H1 (cell line): ENCODE data around the gene SENP7. TPM values are rescaled to one million over a fixed set of nuclear protein-coding genes. Genes with fewer than 3 reads are reported as not detected.

Source experiments
- CTCF ChIA-PET: fragments of 300-600 bp; sonication (Branson Sonifier 250); formaldehyde crosslinking; loops from one replicate; lab custom pipeline; 2021; ENCODE audit not compliant: partially characterized antibody; lab: Charles Lee
- POLR2A ChIA-PET: fragments of 300-600 bp; sonication (Branson Sonifier 250); formaldehyde crosslinking; loops from one replicate; lab custom pipeline; 2021; ENCODE audit warnings: inconsistent platforms; ENCODE audit not compliant: partially characterized antibody; lab: Charles Lee
- DNase-seq, 2 experiments: peaks; one replicate each; pipeline versions ENCODE4 v3.0.0 to v3.0.0-alpha.2; 2010 to 2022; ENCODE audit warnings: low spot score in 2 of 2, low read depth in 1 of 2, mixed read lengths in 1 of 2
- FAIRE-seq: peaks from 2 replicates; lab custom pipeline; 2011; peaks lifted over from hg19 to GRCh38; lab: Jason Lieb, UNC
- H2AFZ ChIP-seq: 2 replicates; pipeline ENCODE4 v1.8.1; 2012; ENCODE audit warnings: low read length, inconsistent platforms
- H2AK5ac ChIP-seq: 2 replicates; pipeline ENCODE4 v1.6.1; 2013; ENCODE audit warnings: low read depth, low read length
- H2BK120ac ChIP-seq: replicated peaks from 2 replicates; pipeline ENCODE3; 2013; ENCODE audit warnings: low read depth, low read length, inconsistent platforms
- H2BK12ac ChIP-seq: 2 replicates; pipeline ENCODE4 v1.6.1; 2013; ENCODE audit warnings: low read depth, low read length
- H2BK15ac ChIP-seq: 2 replicates; pipeline ENCODE4 v1.6.1; 2013; ENCODE audit warnings: low read length
- H2BK20ac ChIP-seq: 2 replicates; pipeline ENCODE4 v1.6.1; 2013; ENCODE audit warnings: low read length
- H2BK5ac ChIP-seq: 2 replicates; pipeline ENCODE4 v1.6.1; 2013; ENCODE audit warnings: low read depth, low read length
- H3K14ac ChIP-seq: 2 replicates; pipeline ENCODE4 v1.6.1; 2013; ENCODE audit warnings: inconsistent platforms; ENCODE audit not compliant: insufficient read length
- H3K18ac ChIP-seq: 2 replicates; pipeline ENCODE4 v1.6.1; 2013; ENCODE audit warnings: low read length; ENCODE audit errors: extremely low read depth
- H3K23ac ChIP-seq: 2 replicates; pipeline ENCODE4 v1.6.1; 2013; ENCODE audit warnings: inconsistent platforms; ENCODE audit not compliant: insufficient read length
- H3K23me2 ChIP-seq: 2 replicates; pipeline ENCODE4 v1.6.1; 2013; ENCODE audit warnings: low read depth, low read length
- H3K27ac ChIP-seq: 2 replicates; pipeline ENCODE4 v1.6.1; 2011; ENCODE audit warnings: low read depth, low read length, inconsistent platforms
- H3K27me3 ChIP-seq, 4 experiments: replicated peaks in 1 of 4; 1 replicate in 1 of 4; 2 replicates in 3 of 4; pipeline versions ENCODE4 v1.6.1 to v1.8.1; 2011 to 2013; ENCODE audit warnings: low read length in 3 of 4, mild to moderate bottlenecking in 3 of 4, inconsistent platforms in 2 of 4, mixed read lengths in 2 of 4, moderate library complexity in 1 of 4; ENCODE audit not compliant: control insufficient read depth in 3 of 4, insufficient read depth in 3 of 4; ENCODE audit errors: extremely low read depth in 1 of 4
- H3K36me3 ChIP-seq, 4 experiments: 2 replicates each; pipeline versions ENCODE4 v1.6.1 to v1.8.1; 2011 to 2013; ENCODE audit warnings: mild to moderate bottlenecking in 4 of 4, low read length in 3 of 4, moderate library complexity in 2 of 4, control low read depth in 1 of 4, inconsistent platforms in 1 of 4; ENCODE audit not compliant: insufficient read depth in 4 of 4, control insufficient read depth in 2 of 4
- H3K4ac ChIP-seq: replicated peaks from 2 replicates; pipeline ENCODE3; 2013; ENCODE audit warnings: low read length, low read depth, mixed read lengths, inconsistent platforms; ENCODE audit not compliant: insufficient read length
- H3K4me1 ChIP-seq, 4 experiments: replicated peaks in 1 of 4; 1 replicate in 1 of 4; 2 replicates in 3 of 4; pipeline versions ENCODE4 v1.6.1 to v1.8.1; 2011 to 2013; ENCODE audit warnings: low read length in 3 of 4, inconsistent platforms in 2 of 4, mixed read lengths in 1 of 4; ENCODE audit not compliant: insufficient read depth in 4 of 4, control insufficient read depth in 3 of 4
- H3K4me2 ChIP-seq, 2 experiments: 2 replicates each; pipeline versions ENCODE4 v1.6.1 to v1.8.1; 2011 to 2013; ENCODE audit warnings: low read depth in 2 of 2, low read length in 2 of 2, control low read depth in 1 of 2, inconsistent platforms in 1 of 2, mild to moderate bottlenecking in 1 of 2; ENCODE audit not compliant: insufficient read depth in 1 of 2
- H3K4me3 ChIP-seq, 4 experiments: fragments of 200-600, 300-600 bp in 1 of 4; sonication (generic), shearing (Covaris generic), sonication (Bioruptor Twin) in 1 of 4; 2 replicates each; pipeline versions ENCODE4 v1.5.1 to v1.8.1; 2011 to 2016; ENCODE audit warnings: low read length in 4 of 4, low read depth in 3 of 4, control low read depth in 2 of 4, inconsistent platforms in 2 of 4, mild to moderate bottlenecking in 2 of 4, mixed read lengths in 1 of 4, moderate library complexity in 1 of 4; ENCODE audit not compliant: insufficient read depth in 2 of 4; ENCODE audit errors: extremely low read depth in 1 of 4
- H3K56ac ChIP-seq: replicated peaks from 2 replicates; pipeline ENCODE3; 2013; ENCODE audit warnings: low read depth, mild to moderate bottlenecking, mixed read lengths, low read length, inconsistent platforms; ENCODE audit not compliant: insufficient read length
- H3K79me1 ChIP-seq: 2 replicates; pipeline ENCODE4 v1.6.1; 2013; ENCODE audit warnings: low read depth, low read length, control low read depth
- H3K79me2 ChIP-seq, 2 experiments: 2 replicates each; pipeline versions ENCODE4 v1.6.1 to v1.8.1; 2012 to 2013; ENCODE audit warnings: low read length in 2 of 2, mild to moderate bottlenecking in 2 of 2, inconsistent platforms in 1 of 2; ENCODE audit not compliant: insufficient read depth in 2 of 2, control insufficient read depth in 1 of 2
- H3K9ac ChIP-seq, 4 experiments: replicated peaks in 1 of 4; 1 replicate in 1 of 4; 2 replicates in 3 of 4; pipeline versions ENCODE4 v1.6.1 to v1.8.1; 2011 to 2013; ENCODE audit warnings: low read depth in 3 of 4, low read length in 3 of 4, control low read depth in 2 of 4, mild to moderate bottlenecking in 2 of 4, moderate library complexity in 2 of 4, inconsistent platforms in 1 of 4; ENCODE audit errors: extremely low read depth in 1 of 4
- H3K9me3 ChIP-seq, 2 experiments: 2 replicates each; pipeline versions ENCODE4 v1.6.1 to v1.8.1; 2012 to 2013; ENCODE audit warnings: mild to moderate bottlenecking in 2 of 2, moderate library complexity in 2 of 2, control low read depth in 1 of 2, inconsistent platforms in 1 of 2, low read depth in 1 of 2, low read length in 1 of 2, mixed read lengths in 1 of 2; ENCODE audit not compliant: insufficient read depth in 2 of 2
- H4K20me1 ChIP-seq, 2 experiments: replicated peaks in 1 of 2; 2 replicates each; pipeline versions ENCODE3 to v1.8.1; 2011 to 2013; ENCODE audit warnings: inconsistent platforms in 2 of 2, low read length in 2 of 2, mild to moderate bottlenecking in 1 of 2; ENCODE audit not compliant: insufficient read depth in 2 of 2, control insufficient read depth in 1 of 2
- H4K5ac ChIP-seq: 2 replicates; pipeline ENCODE4 v1.6.1; 2013; ENCODE audit warnings: low read length, low read depth, mixed read lengths, inconsistent platforms; ENCODE audit not compliant: insufficient read length
- H4K8ac ChIP-seq: 2 replicates; pipeline ENCODE4 v1.8.0; 2013; ENCODE audit warnings: mild to moderate bottlenecking, moderate library complexity, low read length, inconsistent platforms; ENCODE audit not compliant: insufficient read depth; ENCODE audit errors: extremely low read depth
- H4K91ac ChIP-seq: replicated peaks from 2 replicates; pipeline ENCODE3; 2013; ENCODE audit warnings: low read length, mixed read lengths, inconsistent platforms; ENCODE audit not compliant: insufficient read length
- ATF3 ChIP-seq: IDR thresholded peaks from 2 replicates; pipeline ENCODE4 v1.6.1; 2011; ENCODE audit warnings: low read depth, mild to moderate bottlenecking, low read length; ENCODE audit not compliant: insufficient read depth
- CBX8 ChIP-seq: fragments of 300-800, 300-1000 bp; sonication (generic); IDR thresholded peaks from 2 replicates; pipeline ENCODE4 v1.7.1; 2016; ENCODE audit warnings: low read depth, low read length, borderline replicate concordance
- E2F6 ChIP-seq: IDR thresholded peaks from 2 replicates; pipeline ENCODE4 v1.6.1; 2012; ENCODE audit warnings: inconsistent platforms
- EZH2 ChIP-seq: fragments of 200-600 bp; sonication (generic); IDR thresholded peaks from 2 replicates; pipeline ENCODE4 v1.7.1; 2012; ENCODE audit warnings: low read depth, mild to moderate bottlenecking, moderate library complexity, low read length, inconsistent platforms; ENCODE audit not compliant: severe bottlenecking
- GTF2F1 ChIP-seq: IDR thresholded peaks from 2 replicates; pipeline ENCODE4 v1.6.1; 2012; ENCODE audit warnings: low read depth, low read length, improper control_type of control experiment, borderline replicate concordance
- JUND ChIP-seq: IDR thresholded peaks from 2 replicates; pipeline ENCODE4 v1.6.1; 2011; ENCODE audit warnings: mild to moderate bottlenecking, improper control_type of control experiment, low read length
- PHF8 ChIP-seq: fragments of 200-600 bp; sonication (generic); conservative IDR thresholded peaks from 2 replicates; pipeline ENCODE4 v1.7.1; 2012; ENCODE audit warnings: low read depth, mild to moderate bottlenecking, inconsistent platforms, low read length, moderate library complexity
- POLR2AphosphoS5 ChIP-seq: IDR thresholded peaks from 2 replicates; pipeline ENCODE4 v1.6.1; 2011; ENCODE audit warnings: low read depth, low read length
- RFX5 ChIP-seq: IDR thresholded peaks from 2 replicates; pipeline ENCODE4 v1.6.1; 2011; ENCODE audit warnings: low read depth, low read length, improper control_type of control experiment, borderline replicate concordance
- SP2 ChIP-seq: IDR thresholded peaks from 2 replicates; pipeline ENCODE4 v1.6.1; 2012; ENCODE audit warnings: mild to moderate bottlenecking, low read length, inconsistent platforms
- SP4 ChIP-seq: IDR thresholded peaks from 2 replicates; pipeline ENCODE4 v1.6.1; 2012; ENCODE audit warnings: low read length, inconsistent platforms
- WGBS, 2 experiments: shearing (Covaris generic) in 1 of 2; methylation state at CpG; one replicate each; pipeline versions ENCODE4 v1.1.6 to v1.1.7; 2013 to 2015; ENCODE audit warnings: low lambda C conversion rate in 2 of 2, mixed read lengths in 2 of 2, inconsistent platforms in 1 of 2, low coverage in 1 of 2, missing lambda C conversion rate in 1 of 2; ENCODE audit not compliant: insufficient replicate concordance in 2 of 2, insufficient coverage in 1 of 2, insufficient read length in 1 of 2; ENCODE audit errors: extremely low coverage in 1 of 2, missing lambda C conversion rate in 1 of 2; 5-methylcytosine and 5-hydroxymethylcytosine counted together
- polyA plus RNA-seq, 7 experiments: library from polyadenylated mRNA; depleted of rRNA in 3 of 7; stranded (reverse) in 5 of 7; unstranded in 2 of 7; fragments of >200 nt in 5 of 7; fragments of 200-250 nt in 2 of 7; gene quantifications; 1 replicate in 5 of 7; 2 replicates in 1 of 7; 4 replicates in 1 of 7; pipeline versions ENCODE4 v1.2.1 to v1.2.3, GENCODE V29; 2011 to 2013; ENCODE audit warnings: missing spikeins in 2 of 7, mixed read lengths in 2 of 7
- total RNA-seq: library from RNA; stranded (reverse); fragmentation: NEBNext Ultra II Directional; extraction: Animal tissue kit (Norgen Biotek cat#: 25700); gene quantifications from 2 replicates; pipeline ENCODE4 v1.2.1, GENCODE V29; 2021

SENP7 gene
- total and polyA plus RNA-seq, 2 of the 8 experiments (the other 6 are each of a cell fraction or from before 2014, with no cell fraction given) = 2.8 to 7.8 TPM

- Histone ChIP-seq H3K27me3 (no peaks in the 10 kb centered on the region), H2BK20ac (no peak overlapping the region), H3K9me3 (no peaks in the 10 kb centered on the region), H2BK15ac (no peak overlapping the region), H3K23ac (no peak overlapping the region), H3K14ac (no peak overlapping the region), H4K20me1 (no peaks in the 10 kb centered on the region), H4K8ac (no peak overlapping the region), H2AK5ac (no peak overlapping the region), H3K56ac (no peak overlapping the region), H4K5ac (no peak overlapping the region), H3K4me1 (peaks cover 6 to 21% (median 14%) of the 10 kb centered on the region in 4 experiments; a peak in 6 of 7 replicates), H3K79me1 (no peaks in the 10 kb centered on the region), H3K79me2 (no peaks in the 10 kb centered on the region), H2AFZ (0 out of 2 replicates have a peak overlapping the region, but pooled peaks have one; percentile 16), H2BK12ac (0 out of 2 replicates have a peak overlapping the region, but pooled peaks have one; percentile 10), H3K36me3 (no peaks in the 10 kb centered on the region), H2BK5ac (no peak overlapping the region), H3K4me3 (no peak overlapping the region), H3K4me2 (no peak overlapping the region), H4K91ac (no peak overlapping the region), H2BK120ac (peak overlapping the region; percentile 92), H3K4ac (no peak overlapping the region), H3K9ac (no peak overlapping the region), H3K18ac (no peak overlapping the region), H3K23me2 (no peaks in the 10 kb centered on the region), H3K27ac (no peak overlapping the region)
- FAIRE-seq = no peak
- POLR2A ChIA-PET = interaction anchor here (1.5 kb wide), 1 partner anchor 26 kb away, joined by 3 read pairs; no protein-coding TSS in a partner anchor
- no peak for DNase-seq
- CTCF ChIA-PET = no interaction called here
- WGBS, 2 experiments = 87% methylated on average over 9 of the region's 9 CpGs; no CpG with 5 or more reads in 1 of the 2 experiments
- no peak for TF ChIP-seq RFX5
- no peak for TF ChIP-seq ATF3
- TF ChIP-seq PHF8 = no peak
- no peak for TF ChIP-seq POLR2AphosphoS5
- no peak for TF ChIP-seq EZH2
- no peak for TF ChIP-seq JUND
- no peak for TF ChIP-seq E2F6
- no peak for TF ChIP-seq CBX8
- no peak for TF ChIP-seq GTF2F1
- no peak for TF ChIP-seq SP4
- no peak for TF ChIP-seq SP2
Observed at GRCh38 chr3:101532783-101533602, 20.0 kb upstream of the SENP7 start.
